ENCODE results near the gene CDC42. TPM values are rescaled to one million over a fixed set of nuclear protein-coding genes. Genes with fewer than 3 reads are reported as not detected.

CDC42 gene
- total RNA-seq, 1 donor from 2014 or later = 288 TPM

DNA sequence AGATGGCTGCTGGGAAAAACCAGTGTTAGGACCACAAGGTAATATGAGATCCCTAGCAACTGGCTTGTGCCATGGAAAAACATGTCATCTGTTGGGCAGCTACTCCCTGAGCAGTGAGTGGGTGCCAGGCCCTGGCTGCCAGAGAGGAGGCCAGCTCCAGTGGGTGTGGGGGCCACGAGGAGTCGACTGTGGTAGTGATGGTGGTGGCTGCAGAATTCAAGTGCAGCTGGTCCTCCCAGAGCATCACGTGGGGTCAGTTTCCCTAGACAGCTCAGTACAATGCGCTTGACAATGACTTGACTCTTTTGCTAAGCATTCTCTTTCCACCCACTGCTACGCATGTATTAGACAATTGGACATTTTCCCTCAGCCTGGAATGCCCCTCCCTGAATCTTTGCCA, 14.5 kb upstream of the CDC42 start:
- peak; percentile 84 for DNase-seq

DNA sequence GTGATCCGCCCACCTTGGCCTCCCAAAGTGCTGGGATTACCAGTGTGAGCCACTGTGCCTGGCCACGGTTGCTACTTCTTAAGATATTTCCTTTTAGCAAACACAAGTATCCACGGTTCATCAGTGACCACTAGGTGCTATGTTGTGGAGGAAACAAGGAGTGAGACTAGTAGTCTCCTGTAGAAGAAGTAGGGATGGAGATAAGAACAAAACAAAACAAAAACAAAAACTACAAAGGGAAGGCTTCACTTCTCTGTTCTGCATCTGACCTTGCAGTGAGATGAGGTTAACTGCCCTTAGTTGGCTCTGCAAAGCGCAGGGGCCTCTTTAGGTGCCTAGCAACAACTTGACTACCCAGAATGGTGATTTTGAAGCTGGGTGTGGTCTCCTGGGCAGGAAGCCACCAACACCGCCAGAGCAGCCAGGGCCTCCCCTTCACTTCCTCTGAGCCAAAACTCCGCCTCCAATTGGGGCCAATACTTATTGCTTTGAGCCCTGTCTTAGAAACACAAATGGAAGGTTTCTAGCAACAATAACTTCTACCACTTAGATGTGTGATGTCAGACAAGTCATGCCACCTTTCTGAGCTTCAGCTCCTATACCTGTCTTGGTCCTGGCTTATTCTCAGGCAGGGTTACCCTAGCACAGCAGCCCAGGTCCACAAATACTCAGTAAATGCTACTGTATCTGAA, 12.8 kb upstream of the CDC42 start:
- DNase-seq = peak; percentile 90

DNA sequence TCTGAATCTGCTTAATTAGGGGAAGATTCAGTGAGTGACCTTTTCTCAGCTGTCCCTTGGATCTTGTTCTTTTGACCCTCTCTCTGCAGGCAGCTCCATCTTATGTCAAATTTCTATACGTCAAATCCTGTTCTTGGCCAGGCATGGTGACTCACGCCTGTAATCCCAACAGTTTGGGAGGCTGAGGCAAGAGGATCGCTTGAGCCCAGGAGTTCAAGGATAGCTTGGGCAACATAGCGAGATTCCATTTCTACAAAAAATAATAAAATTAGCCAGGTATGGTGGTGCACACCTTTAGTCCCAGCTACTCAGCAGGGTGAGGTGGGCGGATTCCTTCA, 12.3 kb upstream of the CDC42 start:
- DNase-seq = no peak

DNA sequence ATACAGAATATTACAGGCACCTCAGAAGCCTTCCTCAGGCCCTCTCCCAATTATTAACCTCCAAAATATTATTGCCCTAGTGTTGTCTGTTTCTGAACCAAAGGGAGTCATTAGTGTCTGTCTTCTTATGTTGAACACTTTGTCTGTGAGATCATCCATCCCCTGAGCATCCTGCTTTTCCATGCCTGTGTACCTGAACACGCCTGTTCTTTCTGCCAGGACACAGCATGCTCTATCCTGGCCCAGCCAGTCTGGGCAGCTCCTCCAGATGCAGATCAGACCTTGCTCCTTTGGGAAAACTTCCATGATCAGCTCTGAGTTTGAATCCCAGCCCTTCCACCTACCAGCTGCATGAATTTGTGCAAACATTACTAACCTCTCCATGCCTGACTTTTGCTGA, 11.0 kb upstream of the CDC42 start:
- no peak for DNase-seq

DNA sequence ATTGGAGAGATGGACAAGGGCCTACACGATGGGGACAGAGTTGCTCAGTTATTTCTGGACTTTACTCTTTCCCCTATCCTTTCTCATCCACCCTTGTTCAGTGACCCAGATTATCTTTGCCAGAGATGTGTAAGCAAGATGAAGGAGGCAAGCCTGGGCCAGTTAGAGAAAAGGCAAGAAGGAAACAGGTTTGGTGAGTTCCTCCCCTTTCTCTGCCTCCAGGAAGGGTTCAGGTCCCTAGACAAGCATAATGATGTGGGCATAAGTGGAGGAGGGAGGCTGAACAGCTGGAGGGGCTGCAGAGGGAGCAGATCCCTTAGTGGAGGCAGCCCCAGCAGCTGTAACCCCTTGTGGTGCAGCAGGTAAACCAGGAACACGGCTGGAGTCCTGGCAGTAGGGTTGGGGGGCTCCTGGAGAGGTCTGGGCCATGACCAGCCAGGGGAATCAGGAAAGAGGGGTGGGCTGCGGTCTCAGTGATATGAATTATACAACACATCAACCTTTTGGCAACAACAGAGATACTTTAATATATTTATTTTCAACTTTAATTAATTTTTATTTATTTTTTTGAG, 9.2 kb upstream of the CDC42 start:
- DNase-seq = peak; percentile 69

DNA sequence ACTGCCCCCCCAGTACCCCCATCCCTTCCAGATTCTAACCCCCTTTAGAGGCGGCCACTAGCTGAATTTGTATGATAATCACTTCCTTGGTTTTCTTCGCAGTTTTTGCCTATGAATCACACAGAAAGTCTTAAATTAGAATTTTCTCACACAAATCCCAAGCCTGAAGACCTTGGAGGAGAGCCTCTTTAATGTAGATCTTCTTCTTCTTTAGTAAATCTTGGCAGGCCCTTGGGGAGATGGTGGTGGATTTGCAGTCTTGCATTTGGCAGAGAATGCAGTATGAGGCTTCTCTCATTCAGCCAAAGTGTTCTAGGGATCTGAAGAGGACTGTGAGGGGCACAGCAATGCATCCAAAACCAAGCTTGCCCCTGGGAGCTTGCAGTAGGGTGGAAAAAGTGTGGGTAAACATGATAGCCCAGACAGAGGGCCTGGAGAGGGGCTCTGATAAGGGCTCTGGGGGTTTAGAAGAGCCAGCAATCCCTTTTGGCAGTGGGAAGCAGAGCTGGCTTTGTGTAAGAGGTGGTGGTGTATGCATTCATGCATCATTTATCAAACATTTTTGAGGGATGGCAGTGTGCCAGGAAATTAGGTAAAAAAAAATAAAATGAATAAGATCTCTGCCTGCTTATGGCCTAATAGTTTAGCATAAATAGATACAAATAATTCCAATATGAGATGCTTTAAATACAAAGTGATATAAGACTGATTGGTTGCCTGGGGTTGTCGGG, 7.7 kb upstream of the CDC42 start:
- DNase-seq = peak; percentile 56

DNA sequence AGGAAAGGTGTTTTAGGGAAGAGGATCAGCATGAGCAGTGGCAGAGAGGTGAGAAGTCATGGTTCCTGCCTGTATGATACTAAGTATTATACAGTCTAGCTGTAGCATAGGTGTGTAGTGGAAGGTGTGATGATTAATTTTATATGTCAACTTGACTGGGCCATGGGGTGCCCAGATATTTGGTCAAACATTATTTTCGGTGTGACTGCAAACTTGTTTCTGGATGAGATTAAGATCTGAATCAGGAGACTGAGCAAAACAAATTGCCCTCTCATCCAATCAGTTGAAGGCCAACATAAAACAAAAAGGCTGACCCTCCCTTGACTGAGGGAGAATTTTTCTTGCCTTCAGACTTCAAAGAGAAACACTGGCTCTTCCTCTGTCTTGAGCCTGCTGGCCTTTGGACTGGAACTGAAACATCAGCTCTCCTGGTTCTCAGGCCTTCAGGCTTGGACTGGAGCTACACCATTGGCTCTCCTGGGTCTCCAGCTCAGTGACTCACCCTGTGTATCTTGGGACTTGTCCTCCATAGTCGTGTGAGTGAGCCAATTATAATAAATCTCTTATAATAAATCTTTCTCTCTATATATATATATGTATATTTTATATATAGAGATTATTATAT, 6.8 kb upstream of the CDC42 start:
- DNase-seq = no peak

DNA sequence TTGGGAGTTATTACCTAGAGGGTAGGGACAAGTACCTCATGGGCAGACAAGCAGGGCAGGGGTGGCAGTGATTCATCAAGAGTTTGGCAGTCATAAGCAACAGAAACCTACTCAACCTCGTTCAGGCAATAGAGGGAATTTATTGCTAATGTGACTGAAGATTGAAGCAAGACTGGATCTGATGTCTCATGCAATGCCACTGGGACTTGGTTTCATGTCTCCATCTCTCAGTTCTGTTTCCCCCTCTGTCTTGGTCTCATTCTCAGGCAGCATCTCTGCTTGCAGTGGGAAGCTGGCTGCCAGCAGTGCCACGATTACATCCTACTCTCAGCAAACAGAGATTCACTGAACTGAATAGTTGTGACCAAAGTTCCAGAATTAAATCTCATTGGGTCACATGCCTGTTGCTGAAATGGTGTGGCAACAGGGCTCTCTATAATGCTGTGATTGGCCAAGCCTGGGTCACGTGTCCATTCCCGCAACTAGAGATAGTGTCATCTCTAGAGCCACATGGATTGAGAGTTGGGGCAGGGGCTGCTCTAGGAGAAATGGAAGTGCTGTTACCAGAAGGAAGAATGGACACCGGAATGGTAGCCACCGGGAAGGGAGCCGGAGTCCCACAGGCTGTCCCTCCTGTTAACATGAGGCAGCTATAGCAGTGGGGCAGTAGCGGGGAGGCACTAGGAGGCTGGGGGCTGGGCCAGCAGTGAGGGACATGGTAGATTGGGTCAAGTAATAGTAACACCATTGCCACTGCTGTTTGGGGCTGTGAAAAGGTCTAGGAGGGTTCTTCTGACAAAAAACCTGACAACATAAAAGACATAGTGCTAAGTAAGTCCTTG, 3.9 kb upstream of the CDC42 start:
- DNase-seq = no peak

DNA sequence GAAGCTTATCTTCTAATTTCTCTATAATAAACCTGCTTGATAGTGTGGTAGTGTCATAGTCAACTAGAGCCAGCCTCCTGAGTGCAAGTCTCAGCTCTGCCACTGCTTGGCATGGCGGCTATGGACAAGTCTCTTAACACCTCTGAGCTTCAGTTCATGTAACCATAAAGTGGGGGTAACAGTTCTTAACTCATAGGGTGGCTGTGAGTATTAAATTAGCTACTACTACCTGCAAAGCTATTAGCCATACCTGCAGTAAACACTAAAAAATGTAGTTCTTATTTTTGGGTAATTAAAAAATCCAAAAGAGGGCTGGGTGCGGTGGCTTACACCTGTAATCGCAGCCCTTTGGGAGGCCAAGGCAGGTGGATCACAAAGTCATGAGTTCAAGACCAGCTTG, 2.2 kb upstream of the CDC42 start:
- no peak for DNase-seq

DNA sequence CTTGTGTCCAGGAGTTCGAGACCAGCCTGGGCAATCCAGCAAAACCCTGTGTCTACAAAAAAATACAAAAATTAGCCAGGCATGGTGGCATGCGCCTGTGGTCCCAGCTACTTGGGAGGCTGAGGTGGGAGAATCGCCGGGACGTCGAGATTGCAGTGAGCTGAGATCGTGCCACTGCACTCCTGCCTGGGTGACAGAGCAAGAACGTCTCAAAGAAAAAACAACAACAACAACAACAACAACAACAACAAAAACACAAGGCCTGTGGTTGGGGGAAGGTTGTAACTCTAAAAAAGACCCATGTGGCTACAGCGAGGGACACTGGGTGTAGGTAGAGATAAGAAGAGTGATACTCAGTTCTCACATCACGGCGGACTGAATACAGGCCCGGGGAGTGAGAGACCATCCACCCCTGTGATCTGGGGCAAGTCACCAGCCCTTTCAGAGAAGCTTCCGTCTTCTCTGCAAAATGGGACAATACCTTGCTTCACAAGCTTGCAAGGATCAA, 848 bp upstream of the CDC42 start:
- no peak for DNase-seq

DNA sequence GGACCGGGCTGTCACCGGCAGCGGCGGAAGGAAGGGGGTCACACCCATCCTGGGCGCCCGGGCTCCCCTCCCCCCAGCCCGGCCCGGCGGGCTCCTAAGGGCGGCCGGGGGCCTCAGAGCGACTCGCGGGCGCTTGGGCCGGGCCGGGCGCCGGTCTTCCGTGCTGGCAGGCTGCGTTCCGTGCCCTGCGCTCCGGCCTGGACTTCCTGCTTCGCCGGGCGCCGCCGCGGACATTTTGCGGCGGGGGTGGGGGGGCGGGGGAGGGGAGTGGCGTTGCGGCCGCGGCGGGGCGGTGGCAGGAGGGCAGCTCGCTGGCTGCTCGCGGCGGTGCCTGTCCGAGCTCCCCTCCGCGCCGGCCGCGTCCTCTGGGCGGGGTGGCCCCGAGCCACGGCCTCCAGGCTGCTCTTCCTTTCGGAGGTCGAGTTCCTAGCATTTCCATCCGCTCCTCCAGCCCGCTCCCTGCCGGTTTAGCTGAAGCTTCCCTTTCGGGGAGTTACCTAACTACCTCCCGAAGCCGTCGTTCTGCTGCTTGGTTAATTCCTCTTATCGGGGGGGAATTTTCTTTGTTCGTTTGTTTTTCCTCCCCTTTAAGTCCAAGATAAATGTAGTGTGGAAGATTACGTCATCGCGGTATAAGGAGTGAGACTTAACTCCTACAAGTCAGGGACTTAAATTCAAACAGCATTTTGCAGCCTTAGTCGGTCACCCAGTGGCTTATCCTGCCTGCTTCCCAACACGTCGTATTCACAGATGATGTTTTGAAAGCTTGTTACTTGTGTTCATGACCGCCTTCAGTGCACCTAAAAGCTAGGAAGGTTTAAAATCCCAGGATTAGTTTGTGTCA, 730 bp downstream of the CDC42 start:
- DNase-seq = peak; percentile 84

DNA sequence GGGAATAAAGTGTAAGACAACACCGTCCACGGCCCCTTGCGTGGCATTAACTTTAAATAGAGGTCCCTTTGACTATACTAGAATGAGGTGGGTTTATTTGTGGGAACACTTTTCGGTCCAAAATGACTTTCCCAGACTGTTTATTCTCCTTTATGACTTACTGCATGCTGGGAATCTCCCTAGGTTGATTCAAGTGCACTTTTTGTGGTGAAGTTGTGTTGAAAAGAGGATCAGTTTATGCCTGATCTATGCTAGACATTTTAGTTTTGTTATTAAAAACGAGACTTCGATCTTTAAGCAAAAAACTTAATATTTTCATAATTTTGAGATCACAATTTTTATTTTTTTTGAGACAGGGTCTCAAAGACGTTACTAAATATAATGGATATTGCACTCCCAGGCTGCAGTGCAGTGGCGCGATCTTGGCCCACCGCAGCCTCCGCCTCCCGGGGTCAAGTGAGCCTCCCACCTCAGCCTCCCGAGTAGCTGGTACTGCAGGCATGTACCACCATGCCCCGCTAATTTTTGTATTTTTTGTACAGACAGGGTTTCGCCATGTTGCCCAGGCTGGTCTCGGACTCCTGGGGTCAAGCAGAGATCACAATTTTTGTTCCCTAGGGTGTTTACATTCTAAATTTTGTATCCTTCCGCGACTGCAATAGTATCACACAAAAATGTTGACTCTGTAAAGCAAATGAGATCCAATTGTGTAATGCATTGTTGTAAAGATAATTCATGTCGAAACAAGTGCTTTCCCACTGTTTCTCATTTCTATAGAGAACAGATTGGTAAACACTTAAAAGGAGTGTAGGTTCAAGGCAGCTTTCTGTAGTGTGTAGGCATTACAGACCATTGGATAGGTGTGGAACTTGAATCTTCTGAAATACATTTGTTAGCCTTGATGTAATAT, 1.6 kb downstream of the CDC42 start:
- DNase-seq = no peak

DNA sequence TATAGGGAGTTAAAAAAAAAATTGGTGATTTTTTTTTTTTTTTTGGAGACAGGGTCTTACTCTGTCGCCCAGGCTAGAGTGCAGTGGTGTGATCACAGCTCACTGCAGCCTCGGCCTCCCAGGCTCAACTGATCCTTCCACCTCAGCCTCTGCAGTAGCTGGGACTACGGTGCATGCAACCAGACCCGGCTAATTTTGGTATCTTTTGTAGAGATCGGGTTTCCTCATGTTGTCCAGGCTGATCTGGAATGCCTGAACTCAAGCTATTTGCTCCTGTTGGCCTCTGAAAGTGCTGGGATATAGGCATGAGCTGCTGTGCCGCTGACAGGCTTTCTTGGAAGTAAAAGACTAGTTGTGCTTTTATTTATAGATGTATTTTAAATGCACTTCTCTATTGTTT, 3.0 kb downstream of the CDC42 start:
- no peak for DNase-seq

DNA sequence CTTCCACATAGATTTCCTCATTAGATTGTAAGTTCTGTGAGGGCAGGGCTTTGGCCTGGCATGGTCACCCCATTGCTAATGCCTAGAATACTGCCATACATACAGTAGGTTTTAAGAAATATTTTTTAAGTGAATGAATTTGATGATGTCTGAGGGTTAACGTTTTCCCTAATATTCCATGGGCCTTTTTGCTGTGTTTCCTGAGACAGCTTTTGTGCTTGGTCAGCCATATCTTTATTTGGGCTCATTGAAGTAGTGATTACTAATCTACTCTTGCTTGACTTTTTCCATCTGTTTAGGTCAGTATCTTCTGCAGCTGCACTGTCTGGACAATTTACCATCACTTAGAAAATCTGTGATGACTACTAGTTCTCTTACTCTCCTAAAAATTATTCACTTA, 3.5 kb downstream of the CDC42 start:
- DNase-seq = no peak

DNA sequence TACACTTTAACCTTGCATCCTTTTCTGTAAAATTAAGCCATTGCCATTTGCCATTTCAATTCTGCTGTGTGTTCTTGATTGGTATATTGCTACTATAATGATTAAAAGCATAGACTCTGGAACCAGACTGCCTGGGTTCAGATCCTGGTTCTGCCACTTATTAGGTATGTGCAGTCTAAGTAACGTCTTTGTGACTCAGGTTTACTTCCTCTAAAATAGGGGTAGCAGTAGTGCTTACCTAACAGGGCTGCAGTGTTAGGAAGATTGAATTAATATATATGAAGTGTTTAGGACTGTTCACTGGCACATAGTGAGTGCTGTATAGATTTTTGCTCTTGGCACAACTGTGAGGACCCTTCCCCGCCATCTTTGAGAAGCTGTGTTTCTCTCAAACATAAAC, 4.4 kb downstream of the CDC42 start:
- DNase-seq = no peak

DNA sequence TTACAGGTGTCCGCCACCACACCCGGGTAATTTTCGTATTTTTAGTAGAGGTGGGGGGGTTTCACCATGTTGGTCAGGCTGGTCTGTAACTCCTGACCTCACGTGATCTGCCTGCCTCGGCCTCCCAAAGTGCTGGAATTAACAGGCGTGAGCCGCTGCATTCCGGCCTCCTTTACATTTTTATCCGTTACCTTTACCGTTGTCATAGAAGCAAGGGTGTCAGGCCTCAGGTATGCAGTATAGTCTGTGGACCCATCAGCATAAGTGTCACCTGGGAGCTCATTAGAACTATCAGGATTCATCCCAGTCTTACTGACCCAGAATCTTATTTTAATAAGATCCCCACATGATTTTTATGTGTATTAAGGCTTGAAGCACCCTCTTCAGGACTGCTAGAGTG, 5.4 kb downstream of the CDC42 start:
- DNase-seq = no peak

DNA sequence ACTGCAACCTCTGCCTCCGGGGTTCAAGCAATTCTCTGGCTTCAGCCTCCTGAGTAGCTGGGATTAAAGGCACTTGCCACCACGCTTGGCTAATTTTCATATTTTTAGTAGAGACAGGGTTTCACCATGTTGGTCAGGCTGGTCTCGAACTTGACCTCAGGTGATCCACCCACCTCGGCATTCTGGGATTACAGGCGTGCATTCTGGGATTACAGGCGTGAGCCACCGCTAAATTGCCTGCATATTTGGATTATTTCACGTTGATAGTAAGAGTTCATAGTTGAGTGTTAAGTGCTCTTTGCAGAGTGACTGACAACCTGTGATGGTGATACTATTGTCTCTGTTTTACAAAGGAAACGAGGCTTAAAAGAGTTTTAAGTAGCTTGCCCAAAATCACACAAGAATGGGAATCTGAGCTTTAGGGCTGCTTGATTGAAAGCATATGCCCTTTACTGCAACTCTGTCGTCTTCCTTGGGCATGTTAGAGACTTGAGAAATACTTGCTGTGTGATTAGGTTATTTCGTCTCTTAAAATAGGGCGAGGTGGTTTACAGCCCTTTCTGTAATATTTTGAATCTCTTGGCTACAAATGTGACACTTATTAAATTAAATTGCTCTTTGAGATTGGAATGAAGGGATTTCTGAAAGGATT, 12.4 kb downstream of the CDC42 start:
- DNase-seq = no peak

DNA sequence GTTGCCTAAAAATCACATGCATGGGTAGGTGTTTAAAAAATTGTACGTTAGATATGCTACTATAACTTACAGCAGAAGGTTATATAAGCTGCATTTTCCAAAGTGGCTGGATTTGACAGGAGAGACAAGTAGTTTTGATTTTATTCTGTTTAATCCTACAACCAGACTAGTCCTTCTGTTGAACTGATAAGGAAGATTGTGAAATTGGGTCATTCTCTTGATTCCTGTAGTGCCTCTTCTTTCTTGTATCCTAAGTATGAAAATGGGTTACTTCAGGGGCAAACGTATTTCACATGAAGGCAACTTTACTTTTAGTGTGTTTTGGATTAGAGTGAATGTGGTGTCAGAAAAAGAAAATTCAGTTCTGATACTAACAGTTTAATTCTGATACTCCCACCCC, 19.0 kb downstream of the CDC42 start:
- no peak for DNase-seq

DNA sequence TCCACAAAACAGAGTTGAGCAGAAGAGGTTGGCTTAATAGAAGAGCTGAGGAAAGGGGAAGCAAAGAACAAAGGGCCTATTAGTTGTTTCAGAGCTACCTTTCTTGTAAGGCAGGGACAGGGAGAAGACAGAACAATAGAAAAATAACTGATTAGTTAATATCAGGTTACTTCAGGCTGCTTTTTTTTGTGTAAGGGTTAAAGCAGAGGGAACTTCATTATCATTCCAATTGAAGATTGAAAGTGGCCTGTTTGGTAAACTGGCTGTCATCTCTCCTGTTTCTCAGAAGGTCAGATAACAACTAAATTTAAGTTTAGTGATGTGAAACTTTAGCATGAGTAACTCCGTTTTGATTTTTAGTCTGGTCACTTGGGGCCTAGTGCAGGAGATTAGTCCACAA, 22.3 kb downstream of the CDC42 start:
- no peak for DNase-seq

DNA sequence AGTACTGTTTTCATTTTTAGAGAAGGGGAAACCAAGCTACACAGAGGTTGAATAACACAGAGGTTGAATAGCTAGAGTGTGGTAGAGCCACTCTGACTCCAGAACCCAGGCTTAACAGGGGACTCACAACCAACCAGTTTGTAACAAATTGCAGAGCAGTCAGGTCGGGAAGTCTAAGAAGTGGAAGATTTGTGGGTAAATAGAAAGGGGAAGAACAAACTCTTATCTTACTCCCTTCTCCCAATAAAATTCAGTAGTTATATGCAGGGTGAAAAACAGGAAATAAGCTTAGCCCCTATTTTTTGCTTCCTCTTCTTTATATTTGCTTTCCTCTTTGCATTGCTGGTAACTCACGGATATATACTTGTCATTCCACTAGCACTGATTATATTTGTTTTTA, 23.2 kb downstream of the CDC42 start:
- no peak for DNase-seq

All from tongue (tissue), 2 donors.